ENCODE results near the gene TP53I11. TPM values are rescaled to one million over a fixed set of nuclear protein-coding genes. Genes with fewer than 3 reads are reported as not detected.

TP53I11 gene
- polyA plus RNA-seq, 1 donor (not counting 4 experiments of a cell fraction or from before 2014, with no cell fraction given): 21.4 TPM

DNA sequence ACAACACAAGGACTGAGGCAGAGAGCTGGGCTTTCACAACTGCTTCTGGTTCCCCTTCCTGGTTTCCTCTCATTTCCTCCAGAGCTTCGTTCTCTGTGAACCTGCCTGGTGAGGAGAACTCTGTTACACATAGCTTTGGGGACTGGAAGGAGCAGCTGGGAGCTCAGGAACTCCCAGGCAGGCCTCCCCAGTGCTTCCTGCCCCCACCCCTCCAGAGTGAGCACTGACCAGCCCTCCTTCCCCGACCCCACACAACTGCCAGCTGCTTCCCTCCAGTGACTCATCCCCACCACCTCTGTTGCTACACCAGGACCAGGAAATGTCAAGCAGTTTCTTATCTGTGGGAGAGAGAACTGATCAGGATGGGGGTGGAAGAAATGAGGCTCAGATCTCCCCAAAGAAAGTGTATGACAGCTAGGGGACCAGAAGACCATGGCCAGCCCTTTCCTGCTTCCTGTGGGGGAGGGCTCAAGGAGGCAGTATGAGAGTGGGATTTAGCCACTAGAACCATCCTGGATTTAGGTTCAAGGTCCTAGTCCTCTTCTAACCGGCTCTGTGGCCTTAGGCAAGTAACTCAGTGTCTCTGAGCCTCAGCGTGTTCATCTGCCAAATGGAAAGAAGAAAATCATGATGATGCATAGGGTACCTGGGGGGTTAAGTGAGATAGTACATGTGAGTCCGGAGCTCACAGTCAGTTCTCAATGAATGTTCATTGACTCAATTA lies 4.5 kb upstream of the TP53I11 start:
- H3K36me3 ChIP-seq (ENCODE audit: control insufficient read depth in 2 of 2, extremely low read depth in 1 of 2, insufficient read depth in 2 of 2, low read length in 2 of 2): no peaks in the 10 kb centered on the region
- peak overlapping the region; percentile 37 for H3K4me2 ChIP-seq (ENCODE audit: control insufficient read depth, extremely low read depth, insufficient read depth, low read depth, low read length)
- TF ChIP-seq EZH2 (IDR thresholded peaks at IDR 0.05; ENCODE audit: low read length): no peak
- TF ChIP-seq, protein P1, sequence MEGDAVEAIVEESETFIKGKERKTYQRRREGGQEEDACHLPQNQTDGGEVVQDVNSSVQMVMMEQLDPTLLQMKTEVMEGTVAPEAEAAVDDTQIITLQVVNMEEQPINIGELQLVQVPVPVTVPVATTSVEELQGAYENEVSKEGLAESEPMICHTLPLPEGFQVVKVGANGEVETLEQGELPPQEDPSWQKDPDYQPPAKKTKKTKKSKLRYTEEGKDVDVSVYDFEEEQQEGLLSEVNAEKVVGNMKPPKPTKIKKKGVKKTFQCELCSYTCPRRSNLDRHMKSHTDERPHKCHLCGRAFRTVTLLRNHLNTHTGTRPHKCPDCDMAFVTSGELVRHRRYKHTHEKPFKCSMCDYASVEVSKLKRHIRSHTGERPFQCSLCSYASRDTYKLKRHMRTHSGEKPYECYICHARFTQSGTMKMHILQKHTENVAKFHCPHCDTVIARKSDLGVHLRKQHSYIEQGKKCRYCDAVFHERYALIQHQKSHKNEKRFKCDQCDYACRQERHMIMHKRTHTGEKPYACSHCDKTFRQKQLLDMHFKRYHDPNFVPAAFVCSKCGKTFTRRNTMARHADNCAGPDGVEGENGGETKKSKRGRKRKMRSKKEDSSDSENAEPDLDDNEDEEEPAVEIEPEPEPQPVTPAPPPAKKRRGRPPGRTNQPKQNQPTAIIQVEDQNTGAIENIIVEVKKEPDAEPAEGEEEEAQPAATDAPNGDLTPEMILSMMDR (optimal IDR thresholded peaks at IDR 0.05 in 1 of 3, IDR thresholded peaks at IDR 0.05 in 1 of 3, conservative IDR thresholded peaks at IDR 0.05 in 1 of 3; ENCODE audit: extremely low read depth in 1 of 3, insufficient read depth in 2 of 3, low read length in 3 of 3): no peak
- H3K79me2 ChIP-seq (ENCODE audit: control insufficient read depth, insufficient read depth, low read length): no peaks in the 10 kb centered on the region
- H3K9me3 ChIP-seq (ENCODE audit: control insufficient read depth, low read depth, low read length): no peaks in the 10 kb centered on the region
- DNase-seq (ENCODE audit: low read depth, low spot score) (no peak), FAIRE-seq (peak; percentile 75)
- no peak overlapping the region for H3K27ac ChIP-seq (ENCODE audit: control insufficient read depth, insufficient read depth, low read length)
- peaks cover 7% of the 10 kb centered on the region for H3K27me3 ChIP-seq (ENCODE audit: control insufficient read depth, extremely low read depth, insufficient read depth, low read length)
- H3K4me3 ChIP-seq (ENCODE audit: control insufficient read depth in 2 of 3, extremely low read depth in 1 of 3, insufficient read depth in 2 of 3, low read depth in 1 of 3, low read length in 3 of 3): no peak overlapping the region
- dilution Hi-C loops (cut with MboI; ENCODE audit: extremely low pct_ligation_motif_present, low sequenced_read_pairs): no loop called here
- H3K9ac ChIP-seq (ENCODE audit: control insufficient read depth, extremely low read depth, insufficient read depth, low read length): no peak overlapping the region
- H3K9me1 ChIP-seq (ENCODE audit: control insufficient read depth, extremely low read depth, insufficient read depth, low read length): no peaks in the 10 kb centered on the region
- no peak overlapping the region for H2AFZ ChIP-seq (ENCODE audit: control insufficient read depth, low read length)
- H3K4me1 ChIP-seq (ENCODE audit: control insufficient read depth, extremely low read depth, insufficient read depth, low read length): peaks cover 15% of the 10 kb centered on the region
- H4K20me1 ChIP-seq (ENCODE audit: control insufficient read depth, extremely low read depth, insufficient read depth, low read length): no peaks in the 10 kb centered on the region

DNA sequence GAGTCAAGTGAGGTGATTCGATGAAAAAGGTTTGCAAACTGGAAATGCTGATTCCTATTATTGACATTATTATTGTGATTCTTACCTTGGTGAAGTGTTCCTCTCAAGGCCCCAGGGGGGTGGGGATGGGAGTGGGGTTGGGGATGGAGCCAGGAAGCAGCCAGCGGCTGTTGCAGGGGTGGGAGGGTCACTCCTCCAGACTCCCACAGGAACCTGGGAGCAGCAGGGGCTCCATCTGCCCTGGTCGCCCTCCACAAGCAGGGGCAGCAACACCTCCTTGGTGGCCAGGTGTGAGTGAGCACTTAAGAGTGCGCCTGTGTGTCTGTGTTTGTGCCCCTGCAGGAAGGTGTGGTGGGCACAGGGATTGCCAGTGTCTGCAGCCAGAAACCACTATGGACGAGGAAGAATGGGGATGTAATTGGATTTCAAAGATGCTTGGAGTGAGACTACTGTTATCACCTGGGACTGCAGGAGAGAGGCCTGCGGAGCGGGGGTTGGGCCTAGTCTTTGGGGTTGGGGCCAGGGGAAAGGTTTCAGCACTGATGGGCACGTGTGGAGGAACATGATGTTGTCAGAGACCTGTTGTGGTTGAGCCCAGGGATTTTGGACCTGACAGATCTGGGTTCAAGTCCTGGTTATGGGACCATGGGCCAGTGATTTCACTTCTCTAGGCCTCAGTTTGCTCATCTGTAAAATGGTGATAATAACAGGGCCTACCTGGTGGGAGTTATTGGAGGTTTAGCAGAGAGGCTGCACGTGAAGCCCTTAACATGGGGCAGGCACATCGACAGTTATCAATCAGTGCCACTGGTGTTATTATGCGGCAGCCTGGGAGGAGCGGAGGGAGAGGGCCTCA lies 3.6 kb upstream of the TP53I11 start:
- Histone ChIP-seq H3K79me2 (ENCODE audit: control insufficient read depth, insufficient read depth, low read length) (no peaks in the 10 kb centered on the region), H3K27me3 (ENCODE audit: control insufficient read depth, extremely low read depth, insufficient read depth, low read length) (peaks cover 2% of the 10 kb centered on the region), H2AFZ (ENCODE audit: control insufficient read depth, low read length) (no peak overlapping the region), H3K4me2 (ENCODE audit: control insufficient read depth, extremely low read depth, insufficient read depth, low read depth, low read length) (no peak overlapping the region), H4K20me1 (ENCODE audit: control insufficient read depth, extremely low read depth, insufficient read depth, low read length) (no peaks in the 10 kb centered on the region), H3K27ac (ENCODE audit: control insufficient read depth, insufficient read depth, low read length) (no peak overlapping the region), H3K9ac (ENCODE audit: control insufficient read depth, extremely low read depth, insufficient read depth, low read length) (no peak overlapping the region), H3K4me1 (ENCODE audit: control insufficient read depth, extremely low read depth, insufficient read depth, low read length) (peaks cover 15% of the 10 kb centered on the region), H3K9me1 (ENCODE audit: control insufficient read depth, extremely low read depth, insufficient read depth, low read length) (no peaks in the 10 kb centered on the region), H3K9me3 (ENCODE audit: control insufficient read depth, low read depth, low read length) (no peaks in the 10 kb centered on the region), H3K4me3 (ENCODE audit: control insufficient read depth in 2 of 3, extremely low read depth in 1 of 3, insufficient read depth in 2 of 3, low read depth in 1 of 3, low read length in 3 of 3) (no peak overlapping the region), H3K36me3 (ENCODE audit: control insufficient read depth in 2 of 2, extremely low read depth in 1 of 2, insufficient read depth in 2 of 2, low read length in 2 of 2) (no peaks in the 10 kb centered on the region)
- FAIRE-seq (no peak), DNase-seq (ENCODE audit: low read depth, low spot score) (no peak)
- dilution Hi-C loops (cut with MboI; ENCODE audit: extremely low pct_ligation_motif_present, low sequenced_read_pairs): no loop called here
- TF ChIP-seq EZH2 (IDR thresholded peaks at IDR 0.05; ENCODE audit: low read length): no peak
- TF ChIP-seq, protein P1 (optimal IDR thresholded peaks at IDR 0.05 in 1 of 3, IDR thresholded peaks at IDR 0.05 in 1 of 3, conservative IDR thresholded peaks at IDR 0.05 in 1 of 3; ENCODE audit: extremely low read depth in 1 of 3, insufficient read depth in 2 of 3, low read length in 3 of 3): no peak

All from keratinocyte (primary cell).